ENCODE data around the gene CARMIL1.

Gene CARMIL1

GRCh38 chr6:25485821-25486534 is 206.8 kb downstream of the CARMIL1 start:
- DNase-seq = peak; percentile 60 to 82

GRCh38 chr6:25486550-25486949 is 207.4 kb downstream of the CARMIL1 start:
- peak in 1 of 2 experiments; percentile 12 for DNase-seq

GRCh38 chr6:25487012-25487411 is 207.8 kb downstream of the CARMIL1 start:
- DNase-seq = no peak

- DNase-seq = no peak
Observed at GRCh38 chr6:25488156-25488555, 209.0 kb downstream of the CARMIL1 start.

- no peak for DNase-seq
Observed at GRCh38 chr6:25489399-25489798, 210.2 kb downstream of the CARMIL1 start.

- peak; percentile 83 to 85 for DNase-seq
Observed at GRCh38 chr6:25490018-25490801, 211.0 kb downstream of the CARMIL1 start.

- no peak for DNase-seq
Observed at GRCh38 chr6:25492951-25493350, 213.8 kb downstream of the CARMIL1 start.

- DNase-seq = no peak
Observed at GRCh38 chr6:25494469-25494868, 215.3 kb downstream of the CARMIL1 start.

- no peak for DNase-seq
Observed at GRCh38 chr6:25497383-25498040, 218.3 kb downstream of the CARMIL1 start.

- no peak for DNase-seq
Observed at GRCh38 chr6:25498505-25498904, 219.3 kb downstream of the CARMIL1 start.

- DNase-seq = no peak
Observed at GRCh38 chr6:25499615-25500235, 220.6 kb downstream of the CARMIL1 start.

- no peak for DNase-seq
Observed at GRCh38 chr6:25503686-25504085, 224.5 kb downstream of the CARMIL1 start.

GRCh38 chr6:25504661-25505060 is 225.5 kb downstream of the CARMIL1 start:
- DNase-seq = peak in 1 of 2 experiments; percentile 13

- no peak for DNase-seq
Observed at GRCh38 chr6:25506020-25506419, 226.8 kb downstream of the CARMIL1 start.

- DNase-seq = no peak
Observed at GRCh38 chr6:25508051-25508450, 228.9 kb downstream of the CARMIL1 start.

GRCh38 chr6:25511376-25511775 is 232.2 kb downstream of the CARMIL1 start:
- no peak for DNase-seq

- DNase-seq = no peak
Observed at GRCh38 chr6:25512560-25512959, 233.4 kb downstream of the CARMIL1 start.

- no peak for DNase-seq
Observed at GRCh38 chr6:25519856-25520255, 240.7 kb downstream of the CARMIL1 start.

GRCh38 chr6:25524542-25524941 is 245.4 kb downstream of the CARMIL1 start:
- no peak for DNase-seq

GRCh38 chr6:25525078-25525477 is 245.9 kb downstream of the CARMIL1 start:
- no peak for DNase-seq

GRCh38 chr6:25534942-25535631 is 255.9 kb downstream of the CARMIL1 start:
- no peak for DNase-seq

GRCh38 chr6:25535632-25536225 is 256.6 kb downstream of the CARMIL1 start:
- DNase-seq = no peak

All from NCI-H2081 (cell line).